ENCODE measurements around the gene KLF6.
"Not testable (repeated sequence)": the region's sequence is repeated elsewhere in the genome, so short reads cannot be mapped to it uniquely, and the experiment has no call there.

KLF6 gene

DNA sequence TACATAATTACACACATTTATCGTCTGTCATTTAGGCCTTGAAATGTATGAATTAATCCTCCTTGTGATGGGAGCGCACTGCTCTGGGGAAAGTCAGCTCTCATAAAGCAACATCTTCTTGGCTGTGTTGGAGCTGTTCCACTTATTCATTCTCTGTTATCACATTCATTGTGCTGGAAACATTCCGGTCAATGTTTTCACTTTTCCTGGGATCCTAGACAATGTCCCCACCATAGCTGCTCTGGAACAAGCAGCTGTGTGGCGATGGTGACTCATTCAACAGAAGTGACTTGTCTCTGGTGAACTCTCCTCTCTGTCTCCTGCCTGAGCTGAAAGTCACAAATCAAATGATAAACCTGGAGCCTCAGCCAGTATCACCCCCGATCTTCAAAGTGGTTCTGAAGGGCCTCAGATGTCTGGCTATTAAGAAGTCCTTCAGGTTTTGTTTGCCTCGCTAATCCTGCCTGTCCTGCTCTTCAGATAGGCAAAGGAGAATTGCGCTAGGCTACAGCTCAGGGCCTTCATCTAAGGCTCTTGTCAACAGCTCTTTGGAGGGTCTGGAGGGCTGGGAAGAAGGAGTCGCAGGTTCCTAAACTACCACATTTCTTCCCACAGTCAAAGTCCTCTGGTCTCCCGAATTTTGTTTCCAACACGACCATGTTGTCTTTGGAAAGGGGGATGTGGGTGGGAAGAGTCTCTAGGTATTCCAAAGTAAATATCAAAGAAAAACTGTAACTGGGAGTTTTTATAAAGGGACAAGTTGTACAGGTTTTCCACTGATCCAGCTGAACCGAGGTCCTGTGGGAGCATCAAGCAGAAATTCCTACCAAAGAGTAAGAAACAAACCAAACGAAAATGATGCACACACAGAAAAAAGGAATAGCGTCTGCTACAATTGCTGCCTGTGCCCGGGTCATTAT, 29.3 kb downstream of the KLF6 start:
- DNase-seq = no peak

DNA sequence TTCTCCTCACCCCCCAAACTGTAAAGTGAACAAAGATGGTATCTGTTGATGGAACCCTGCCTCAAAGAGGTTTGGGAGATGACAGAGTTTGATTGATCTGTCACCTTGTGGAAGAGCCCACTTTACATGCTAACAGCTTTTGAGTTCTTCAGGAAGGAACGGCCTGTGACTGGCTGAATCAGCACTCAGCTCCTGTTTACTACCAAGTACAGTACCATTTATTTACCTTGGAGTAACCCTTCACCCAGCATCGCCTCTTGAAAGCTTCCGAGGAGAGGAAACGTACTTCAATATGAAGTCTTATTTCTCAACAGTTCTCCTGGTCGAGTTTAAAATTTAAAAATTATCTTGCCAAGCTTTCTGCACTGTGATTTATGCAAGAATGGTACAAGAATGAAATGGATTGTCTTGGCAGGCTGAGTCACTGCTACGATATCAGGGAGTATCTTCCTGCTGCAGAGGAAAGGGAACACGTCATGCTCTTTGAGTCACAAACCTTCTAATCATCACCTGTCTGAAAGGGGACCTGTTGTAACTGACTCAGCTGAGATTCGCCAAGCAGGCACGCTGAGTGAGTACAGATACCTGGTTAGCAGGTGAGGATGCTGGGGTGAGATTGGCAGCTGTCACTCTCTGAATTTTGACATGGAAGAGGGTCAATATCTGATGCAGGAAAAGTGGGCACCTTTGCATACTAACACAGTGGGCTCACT, 30.1 kb downstream of the KLF6 start:
- DNase-seq = no peak

DNA sequence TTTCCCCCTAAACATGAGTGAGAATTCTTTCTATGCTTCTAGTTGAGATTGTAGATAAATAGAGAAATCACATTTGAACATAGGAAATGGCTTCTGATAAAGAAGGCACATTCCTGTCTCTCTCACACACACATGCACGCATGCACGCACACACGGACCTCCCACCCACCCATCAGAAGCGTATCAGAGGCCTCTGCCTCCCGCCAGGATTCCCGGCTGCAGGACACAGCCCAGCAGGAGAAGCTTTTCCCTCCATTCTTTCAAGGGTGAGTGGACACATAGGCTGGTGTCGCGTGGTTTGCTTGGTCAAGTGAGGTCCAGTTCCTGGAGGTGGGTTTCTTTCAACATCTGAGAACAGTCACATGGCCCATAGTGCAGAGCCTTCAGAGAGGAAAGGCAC, 34.2 kb downstream of the KLF6 start:
- peak; percentile 74 for DNase-seq

DNA sequence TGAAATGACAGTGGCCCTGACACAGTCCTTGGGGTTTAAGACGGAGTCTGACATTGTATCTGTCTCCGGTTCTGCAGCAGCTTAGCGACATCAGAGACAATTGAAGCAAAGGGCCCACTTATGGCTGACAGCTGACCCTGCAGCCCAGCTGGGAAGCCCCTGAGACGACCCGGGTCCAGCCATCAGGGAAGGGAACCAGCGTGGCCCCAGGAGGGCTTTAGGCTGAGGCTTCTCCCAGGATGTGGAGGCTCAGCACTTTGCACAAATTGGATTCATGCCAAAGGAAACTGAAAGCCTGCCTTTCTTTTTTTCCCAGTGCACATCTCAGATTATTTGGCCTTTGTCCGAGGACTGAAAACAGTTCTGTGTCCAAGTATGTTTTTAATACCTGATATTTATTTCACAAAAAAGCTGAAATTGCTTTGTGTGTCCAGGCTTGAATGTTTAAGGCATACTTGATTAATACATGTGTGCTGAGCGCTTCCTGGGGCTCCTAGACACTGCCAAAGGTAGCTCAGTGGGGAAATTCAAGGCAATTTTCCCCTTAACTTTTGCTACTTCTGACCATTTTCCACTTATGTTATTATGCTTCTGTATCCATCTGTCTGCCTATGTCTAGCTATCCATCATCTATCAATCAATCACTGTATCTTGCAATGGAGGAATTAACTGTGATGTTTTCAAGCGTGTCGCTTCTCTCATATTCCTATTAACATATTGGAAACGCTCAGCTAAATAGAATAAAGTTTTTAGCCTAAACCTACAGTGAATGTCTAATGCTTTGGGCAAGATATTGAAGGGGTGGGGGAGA, 34.8 kb downstream of the KLF6 start:
- DNase-seq = peak; percentile 67

DNA sequence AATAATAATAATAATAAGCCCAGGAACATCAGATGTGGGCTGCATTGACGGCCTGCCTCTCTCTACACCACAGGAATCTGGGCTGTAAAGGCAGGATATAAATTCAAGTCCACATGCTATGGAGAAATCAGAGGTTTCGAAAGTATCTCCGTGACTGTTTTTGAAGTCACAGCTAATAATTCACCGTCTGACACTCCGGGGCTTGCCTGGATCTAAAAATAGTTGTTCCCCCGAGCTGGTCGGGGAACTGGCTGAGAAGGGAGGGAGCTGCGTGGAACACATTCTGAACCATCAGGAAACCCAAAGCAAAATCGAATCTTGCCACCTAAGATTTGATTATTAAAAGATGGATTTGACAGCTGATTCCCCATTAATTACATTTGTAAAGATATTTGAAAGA, 35.4 kb downstream of the KLF6 start:
- peak; percentile 54 for DNase-seq

DNA sequence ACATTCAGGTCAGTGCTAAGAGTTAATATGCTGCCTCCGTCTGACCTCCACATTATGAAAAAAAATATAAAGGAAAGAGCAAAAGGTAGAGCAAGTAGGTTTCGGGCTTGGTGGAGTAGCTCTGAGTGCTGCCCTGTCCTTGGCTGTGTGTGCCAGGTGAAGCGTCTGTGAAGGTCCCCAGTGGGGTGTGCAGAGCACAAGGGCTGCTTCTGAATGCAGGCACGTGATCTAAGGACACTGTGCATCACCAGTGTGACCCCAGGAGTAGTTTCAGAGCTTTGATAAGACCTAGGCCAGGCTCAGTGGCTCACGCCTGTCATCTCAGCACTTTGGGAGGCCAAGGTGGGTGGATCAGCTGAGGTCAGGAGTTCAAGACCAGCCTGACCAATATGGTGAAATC, 36.0 kb downstream of the KLF6 start:
- DNase-seq = peak; percentile 35

DNA sequence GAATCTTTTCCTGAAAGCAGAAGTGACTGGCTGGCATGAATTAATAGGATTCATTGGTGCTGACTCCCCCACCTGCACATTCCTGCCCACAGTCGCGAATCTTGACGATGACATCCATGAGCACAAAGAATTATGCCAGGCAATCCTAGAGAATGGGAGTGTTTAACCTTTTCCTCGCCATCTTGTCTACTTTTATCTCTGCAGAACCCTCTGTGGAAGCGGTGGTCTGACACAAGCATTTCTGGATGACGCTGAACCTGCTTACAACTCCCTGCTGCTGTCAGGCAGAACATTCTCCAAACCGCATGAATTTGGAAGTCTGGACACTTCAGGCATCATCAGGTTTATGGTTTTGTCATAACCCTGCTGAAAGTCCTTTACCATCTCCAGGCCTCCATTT, 36.5 kb downstream of the KLF6 start:
- DNase-seq = peak; percentile 33

DNA sequence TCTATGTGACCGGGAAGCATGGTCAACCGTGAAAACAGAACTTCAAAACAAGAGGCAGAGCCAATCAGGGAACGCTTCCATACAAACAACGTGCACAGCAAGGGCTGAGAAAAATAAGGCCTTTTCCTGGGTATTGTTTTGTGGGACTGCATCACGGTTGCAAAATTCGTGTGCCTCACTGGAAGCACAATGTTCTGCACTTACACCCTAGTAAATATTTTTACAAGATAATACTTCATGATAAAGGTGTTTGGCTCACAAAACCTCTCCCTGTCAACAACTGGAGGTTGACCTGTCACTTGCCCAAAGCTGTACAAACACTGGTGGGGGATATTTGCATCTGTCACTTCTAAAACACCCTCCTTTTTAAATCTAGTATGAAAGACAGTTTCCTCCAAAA, 37.0 kb downstream of the KLF6 start:
- no peak for DNase-seq

DNA sequence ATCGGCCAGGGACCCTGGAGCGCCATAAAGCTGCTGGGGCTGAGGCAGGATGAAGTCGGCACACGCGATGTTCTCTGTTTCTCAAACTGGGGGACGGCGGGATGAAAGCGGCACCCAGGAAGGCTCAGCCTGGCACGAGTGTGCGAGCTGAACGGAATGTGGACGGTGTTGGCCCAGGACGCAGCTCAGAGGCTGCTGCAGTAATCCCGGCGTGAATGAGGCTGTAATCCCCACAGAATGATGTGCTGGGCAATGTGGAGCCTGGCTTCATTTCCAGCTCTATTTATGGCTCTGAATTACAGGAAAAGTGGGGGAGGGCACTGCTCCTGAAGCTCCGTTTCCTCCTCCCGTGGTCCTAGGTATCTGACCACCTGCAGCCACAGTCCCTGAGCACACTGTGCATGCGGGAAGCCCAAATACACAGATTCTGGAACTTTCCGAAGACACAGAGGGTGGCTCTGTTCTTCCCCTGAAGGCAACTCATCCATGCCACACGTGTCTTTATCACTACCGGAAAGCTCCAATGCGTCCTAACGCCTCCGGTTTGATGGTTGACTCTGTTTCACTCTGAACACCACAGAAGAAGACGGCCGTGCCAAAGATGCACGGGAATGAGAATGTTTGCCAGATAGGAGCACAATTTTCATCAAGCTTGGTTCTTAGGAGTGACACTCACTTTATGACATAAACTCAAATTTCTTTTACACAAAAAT, 37.6 kb downstream of the KLF6 start:
- no peak for DNase-seq

DNA sequence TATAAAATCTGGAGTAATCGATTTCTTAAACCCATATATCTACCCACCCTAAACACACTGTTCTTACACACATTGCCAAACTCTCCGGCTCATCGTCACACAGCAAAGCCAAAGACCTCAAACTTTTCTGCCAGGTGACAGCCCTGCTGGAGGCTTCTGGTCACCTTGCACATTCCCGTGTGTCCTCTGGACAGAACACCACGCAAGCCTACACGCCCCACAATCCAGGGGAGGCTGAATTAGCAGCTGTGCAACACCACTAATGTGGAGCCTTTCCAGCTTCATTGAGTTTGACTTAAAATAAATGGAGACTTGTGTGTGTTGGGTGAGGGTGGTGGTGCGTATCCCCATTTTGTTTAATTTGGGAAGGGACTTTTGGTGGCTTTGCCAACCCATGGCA, 38.4 kb downstream of the KLF6 start:
- DNase-seq = no peak

DNA sequence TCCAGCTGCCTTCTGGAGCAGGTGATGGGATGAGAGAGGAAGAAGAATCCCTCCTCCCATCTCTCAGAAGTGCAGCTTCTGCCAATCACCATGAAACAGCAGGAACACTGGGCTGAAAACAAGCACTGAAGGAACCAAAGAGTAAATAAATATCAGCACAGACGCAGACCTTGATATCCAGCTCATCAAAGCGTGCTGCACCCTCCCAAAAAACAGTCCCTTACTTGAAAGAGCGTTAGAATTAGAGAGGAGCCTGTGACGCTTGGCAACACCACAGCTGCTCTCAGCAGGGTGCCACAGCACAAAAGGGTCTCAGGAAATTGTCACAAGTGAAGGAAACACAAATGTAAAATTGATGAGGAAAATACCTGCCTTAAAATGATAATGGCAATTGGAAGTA, 39.5 kb downstream of the KLF6 start:
- peak; percentile 59 for DNase-seq

DNA sequence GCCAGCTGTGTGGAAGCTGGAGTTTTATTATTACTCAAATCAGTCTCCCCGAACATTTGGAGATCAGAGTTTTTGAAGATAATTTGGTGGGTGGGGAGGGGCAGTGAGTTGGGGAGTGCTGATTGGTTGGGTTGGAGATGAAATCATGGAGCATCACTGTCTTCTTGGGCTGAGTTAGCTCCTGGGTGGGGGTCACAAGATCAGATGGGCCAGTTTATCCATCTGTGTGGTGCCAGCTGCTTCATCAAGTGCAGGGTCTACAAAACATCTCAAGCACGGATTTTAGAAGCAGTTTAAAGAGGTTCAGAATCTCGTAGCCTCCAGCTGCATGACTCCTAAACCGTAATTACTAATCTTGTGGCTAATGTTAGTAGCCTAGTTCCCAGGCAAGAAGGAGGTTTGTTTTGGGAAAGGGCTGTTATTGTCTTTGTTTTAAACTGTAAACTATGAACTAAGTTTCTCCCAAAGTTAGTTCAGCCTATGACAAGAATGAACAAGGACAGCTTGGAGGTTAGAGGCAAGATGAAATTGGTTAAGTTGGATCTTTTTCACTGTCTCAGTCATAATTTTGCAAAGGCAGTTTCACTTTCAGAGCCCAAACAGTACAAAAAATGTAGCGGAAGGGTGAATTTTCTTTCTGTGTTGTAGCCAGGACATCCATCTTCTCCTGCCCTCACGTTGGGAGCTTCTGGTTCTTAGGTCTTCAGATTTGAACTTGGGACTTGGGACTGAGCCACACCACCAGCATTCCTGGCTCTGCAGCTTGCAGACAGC, 43.1 kb downstream of the KLF6 start:
- DNase-seq = no peak

DNA sequence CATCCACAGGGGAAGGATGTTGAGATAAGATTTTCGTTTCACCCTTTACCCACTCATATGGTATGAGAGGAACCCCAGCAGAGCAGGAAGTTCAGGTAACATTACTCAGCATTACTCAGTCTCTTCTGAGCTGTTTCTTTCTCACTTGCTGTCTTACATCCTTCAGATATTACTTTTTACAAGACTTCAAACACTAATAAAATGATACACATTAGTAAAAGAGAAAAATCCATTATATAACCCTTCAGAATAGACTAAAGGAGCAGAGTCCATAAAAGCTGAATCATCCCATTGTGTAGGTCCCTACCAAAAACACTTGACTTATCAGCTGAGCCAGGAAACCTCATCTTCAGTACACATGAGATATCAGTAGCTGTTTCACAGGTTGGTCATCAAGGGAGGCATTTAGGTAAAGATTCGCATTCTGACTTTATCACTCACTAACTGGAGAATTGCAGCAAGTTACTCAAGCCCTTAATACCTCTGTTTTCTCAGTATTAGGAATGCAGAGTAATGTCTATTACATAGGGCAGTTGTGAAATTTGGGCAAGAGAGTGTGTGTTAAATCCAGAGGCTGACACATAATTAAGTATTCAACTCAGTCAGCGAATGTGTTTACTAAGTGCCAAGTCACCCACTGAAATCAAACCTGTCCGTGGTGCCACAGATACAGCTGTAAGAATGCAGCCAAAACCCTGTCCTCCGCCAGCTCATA, 44.7 kb downstream of the KLF6 start:
- DNase-seq = no peak

DNA sequence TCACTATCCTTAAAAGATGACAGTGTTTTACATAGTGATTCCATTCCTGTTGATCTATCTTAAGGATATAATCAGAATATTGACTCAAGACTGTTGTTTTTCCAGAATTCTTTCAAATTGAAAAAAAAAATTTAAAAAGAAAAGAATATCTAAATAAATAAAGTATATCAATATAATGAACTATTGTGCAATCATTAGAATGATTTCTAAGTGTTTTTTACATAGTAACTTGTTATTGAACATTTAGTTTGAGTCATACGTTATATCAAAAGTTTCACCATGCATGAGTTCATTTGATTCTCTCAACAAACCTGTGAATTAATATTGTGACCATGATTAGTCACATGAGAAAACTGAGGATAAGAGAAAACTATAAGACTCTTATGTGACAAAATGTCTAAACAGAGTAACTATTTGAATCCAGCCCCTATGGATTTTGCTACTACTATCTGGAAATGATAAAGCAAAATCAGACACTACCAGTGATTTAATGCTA, 46.1 kb downstream of the KLF6 start:
- no peak for DNase-seq

DNA sequence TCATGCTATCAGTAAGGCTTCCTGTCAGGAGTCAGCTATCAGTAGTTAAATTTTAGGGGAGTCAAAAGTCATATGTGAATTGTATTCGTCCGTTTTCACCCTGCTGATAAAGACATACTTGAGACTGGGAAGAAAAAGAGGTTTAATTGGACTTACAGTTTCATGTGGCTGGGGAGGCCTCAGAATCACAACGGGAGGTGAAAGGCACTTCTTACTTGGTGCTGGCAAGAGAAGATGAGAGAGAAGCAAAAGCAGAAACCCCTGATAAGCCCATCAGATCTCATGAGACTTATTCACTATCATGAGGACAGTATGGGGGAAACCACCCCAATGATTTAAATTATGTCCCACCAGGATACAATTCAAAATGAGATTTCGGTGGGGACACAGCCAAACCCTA, 47.1 kb downstream of the KLF6 start:
- DNase-seq = no peak

DNA sequence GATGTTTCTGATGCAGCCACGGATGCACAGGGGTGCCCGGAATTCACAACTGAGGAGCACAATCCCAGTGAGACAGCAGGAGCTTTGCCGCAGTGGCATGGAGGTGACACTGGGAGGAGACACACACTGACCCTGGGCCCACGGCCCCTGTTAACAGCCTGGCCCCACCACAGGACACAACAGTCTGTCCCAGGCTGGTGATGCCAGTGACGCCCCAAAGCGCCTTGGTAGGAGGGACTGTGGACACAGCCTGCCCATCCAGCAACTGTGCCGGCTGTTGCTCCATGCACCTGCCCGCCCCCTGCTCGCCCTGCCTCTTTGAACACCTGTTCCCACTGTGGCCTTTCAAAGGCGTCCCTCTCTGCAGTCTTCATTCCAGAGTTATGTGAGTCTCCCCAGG, 49.8 kb downstream of the KLF6 start:
- no peak for DNase-seq

DNA sequence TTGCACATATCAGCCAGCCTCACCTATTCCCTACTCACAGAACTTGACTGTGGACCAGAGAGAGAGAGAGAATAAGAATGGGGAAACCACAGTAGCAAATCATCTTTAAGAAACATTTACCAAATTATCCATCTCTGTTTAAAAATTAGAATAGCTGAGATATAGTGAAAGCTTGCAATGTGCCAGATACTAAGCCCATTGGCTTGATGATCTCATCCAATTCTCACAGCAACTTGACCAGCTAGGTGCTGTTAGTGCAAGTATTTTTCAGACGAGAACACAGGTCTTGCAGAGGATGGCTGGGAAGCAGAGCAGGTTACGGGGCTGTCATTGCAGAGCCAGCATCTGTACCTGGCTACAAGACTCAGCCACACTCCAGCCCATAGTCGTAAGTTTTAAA, 50.9 kb downstream of the KLF6 start:
- no peak for DNase-seq

DNA sequence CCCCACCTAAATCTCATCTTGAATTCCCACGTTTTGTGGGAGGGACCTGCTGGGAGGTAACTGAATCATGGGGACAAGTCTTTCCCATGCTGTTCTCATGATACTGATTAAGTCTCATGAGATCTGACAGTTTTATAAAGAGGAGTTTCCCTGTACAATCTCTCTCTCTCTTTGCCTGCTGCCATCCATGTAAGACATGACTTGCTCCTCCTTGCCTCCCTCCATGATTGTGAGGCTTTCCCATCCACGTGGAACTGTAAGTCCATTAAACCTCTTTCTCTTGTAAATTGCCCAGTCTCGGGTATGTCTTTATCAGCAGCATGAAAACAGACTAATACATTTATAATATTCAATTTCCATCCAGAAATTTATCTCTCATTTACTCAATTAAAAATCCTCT, 52.8 kb downstream of the KLF6 start:
- DNase-seq = not testable (repeated sequence)

DNA sequence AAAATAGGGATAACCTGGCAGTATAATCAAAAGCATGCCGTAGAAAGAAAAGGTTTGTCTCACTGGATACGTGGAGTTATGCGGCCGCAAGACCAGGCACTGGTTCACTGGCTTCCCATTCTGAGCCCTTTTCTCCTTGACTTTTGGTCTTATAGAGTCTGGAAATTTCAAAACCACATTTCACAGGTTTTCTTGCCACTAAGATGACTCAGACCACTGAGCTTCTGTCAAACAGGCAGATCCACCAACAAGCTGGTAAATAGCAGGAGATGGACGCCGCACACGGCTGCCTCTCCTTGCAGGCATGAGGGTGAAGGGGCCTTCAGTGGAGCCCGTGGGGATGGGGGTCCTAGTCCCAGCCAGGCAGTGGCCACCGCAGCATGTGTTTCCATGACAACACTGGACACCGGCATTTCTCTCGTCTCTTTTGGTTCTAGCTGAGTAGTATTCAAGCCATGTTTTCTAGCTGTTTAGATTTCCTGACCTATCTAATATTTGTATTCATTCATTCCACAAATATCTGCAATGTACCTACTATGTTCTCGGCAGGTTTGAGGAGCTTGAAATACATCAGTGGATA, 55.5 kb downstream of the KLF6 start:
- DNase-seq = no peak

DNA sequence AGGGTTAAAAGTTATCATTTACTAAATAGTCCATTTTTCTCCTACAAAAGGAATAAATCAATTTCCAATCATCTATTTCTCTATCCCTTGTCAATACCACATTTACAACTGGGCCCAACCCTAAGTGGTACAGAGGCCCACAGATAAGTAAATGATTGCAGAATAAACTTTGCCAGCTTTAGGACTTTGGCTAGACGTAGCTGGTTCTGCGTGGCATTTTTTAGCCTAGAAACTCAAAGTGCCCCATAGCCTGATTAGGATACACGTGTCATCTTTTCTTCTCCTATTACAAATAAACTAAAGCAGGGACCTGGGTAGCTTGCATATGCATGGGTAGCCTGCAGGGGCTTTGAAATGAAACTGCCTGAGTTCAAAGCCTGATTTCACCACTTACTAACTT, 56.4 kb downstream of the KLF6 start:
- DNase-seq = no peak

DNA sequence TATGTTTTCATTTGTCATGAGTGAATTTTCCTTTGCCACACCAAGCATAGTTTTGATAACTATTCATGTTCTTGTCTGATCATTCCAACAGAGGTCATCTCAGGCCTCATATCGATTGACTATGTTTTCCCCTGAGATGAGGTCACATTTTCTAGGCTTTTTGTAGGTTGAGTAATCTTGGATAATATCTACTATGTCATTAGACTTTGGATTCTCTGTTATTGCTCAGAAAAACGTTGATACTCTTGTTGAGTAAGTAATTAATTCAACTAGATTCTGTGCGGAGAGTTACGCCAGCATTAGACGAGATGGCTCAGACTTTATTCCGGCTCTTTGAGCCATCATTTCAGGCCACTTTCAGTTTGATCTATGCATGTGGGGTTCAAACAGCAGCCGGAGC, 57.7 kb downstream of the KLF6 start:
- no peak for DNase-seq

Data from eye (tissue), 1 donor.